IPS-20b (cell line): Measurements from ENCODE around the gene FARS2.
"Not testable (repeated sequence)": the region's sequence is repeated elsewhere in the genome, so short reads cannot be mapped to it uniquely, and the experiment has no call there.

Experiments
- H3K27ac ChIP-seq: one replicate; pipeline ENCODE4 v1.5.1; 2013; ENCODE audit warnings: low read length
- H3K27me3 ChIP-seq: 2 replicates; pipeline ENCODE4 v1.6.1; 2013; ENCODE audit warnings: mild to moderate bottlenecking, low read length, inconsistent platforms; ENCODE audit not compliant: insufficient read depth
- H3K36me3 ChIP-seq: 2 replicates; pipeline ENCODE4 v1.6.1; 2013; ENCODE audit warnings: low read depth, mild to moderate bottlenecking, inconsistent platforms, low read length, moderate library complexity; ENCODE audit not compliant: insufficient read depth
- H3K4me1 ChIP-seq: 2 replicates; pipeline ENCODE4 v1.6.1; 2013; ENCODE audit warnings: mild to moderate bottlenecking, control low read depth, inconsistent platforms, low read length, moderate library complexity; ENCODE audit not compliant: insufficient read depth
- H3K4me3 ChIP-seq: 2 replicates; pipeline ENCODE4 v1.5.1; 2013; ENCODE audit warnings: mild to moderate bottlenecking, low read length, inconsistent platforms
- H3K9ac ChIP-seq: 2 replicates; pipeline ENCODE4 v1.6.1; 2013; ENCODE audit warnings: low read depth, mild to moderate bottlenecking, inconsistent platforms, low read length, moderate library complexity
- H3K9me3 ChIP-seq: 2 replicates; pipeline ENCODE4 v1.6.1; 2013; ENCODE audit warnings: mild to moderate bottlenecking, low read depth, low read length, inconsistent platforms; ENCODE audit not compliant: insufficient read depth

The FARS2 gene

DNA sequence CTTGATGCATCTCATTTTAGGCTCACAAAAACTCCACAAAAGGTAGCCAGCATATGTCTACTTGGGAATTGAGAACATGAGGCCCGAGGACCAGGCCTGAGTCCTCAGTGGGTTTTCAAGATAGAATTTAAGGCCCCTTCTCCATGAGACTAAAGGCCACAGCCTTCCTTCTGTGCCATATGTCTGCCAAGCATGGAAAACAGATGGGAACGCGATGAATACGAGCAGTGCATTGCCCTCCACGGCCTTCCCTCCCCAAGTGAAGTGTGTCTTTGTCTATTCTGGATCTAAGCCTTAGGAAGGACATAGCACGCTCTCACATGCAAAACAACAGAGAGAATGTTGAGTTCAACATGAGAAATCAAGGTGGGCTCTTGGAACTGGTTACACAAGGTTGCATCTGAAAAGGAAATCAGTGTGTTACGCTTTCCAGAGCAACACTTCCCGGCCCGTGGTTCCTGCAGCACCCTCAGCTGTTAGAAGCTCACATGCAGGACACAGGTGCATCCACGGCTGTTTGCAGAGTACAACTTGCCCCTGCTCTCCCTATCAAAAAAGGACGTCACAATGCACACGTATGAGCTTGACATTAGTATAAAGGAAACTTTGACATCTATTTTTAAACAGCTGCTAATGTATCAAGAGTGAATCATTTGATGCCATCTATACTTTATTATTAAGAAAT, 515.5 kb downstream of the FARS2 start:
- Histone ChIP-seq H3K9me3 (no peaks in the 10 kb centered on the region), H3K36me3 (no peaks in the 10 kb centered on the region), H3K4me3 (no peak overlapping the region), H3K27ac (no peak overlapping the region), H3K27me3 (no peaks in the 10 kb centered on the region), H3K4me1 (no peaks in the 10 kb centered on the region), H3K9ac (no peak overlapping the region)

DNA sequence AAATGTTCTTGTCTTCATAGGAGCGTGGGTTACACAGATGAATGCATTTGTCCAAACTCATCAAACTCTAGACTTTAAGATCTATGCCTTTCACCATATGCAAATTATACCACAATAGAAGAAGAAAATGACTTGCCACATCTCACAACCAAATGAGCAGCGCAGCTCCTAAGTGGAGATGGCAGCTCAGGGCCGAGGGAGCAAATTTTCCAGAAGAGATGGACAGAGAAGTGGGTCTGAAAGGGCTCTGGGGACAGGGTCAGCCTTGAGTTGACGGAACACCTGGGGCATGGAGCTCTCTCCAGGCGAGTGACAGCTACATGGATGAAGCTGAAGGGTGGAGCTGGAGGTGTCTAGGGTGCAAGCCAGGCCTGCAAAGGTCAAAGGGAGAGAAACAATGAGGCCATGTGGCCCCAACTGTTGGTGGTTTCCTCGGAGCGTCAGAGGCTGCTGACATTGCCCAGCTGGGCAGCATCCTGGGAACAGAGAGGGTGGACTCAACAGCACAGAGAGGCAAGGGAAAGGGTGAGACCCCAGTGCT, 517.1 kb downstream of the FARS2 start:
- H3K9me3 ChIP-seq = no peaks in the 10 kb centered on the region
- no peaks in the 10 kb centered on the region for H3K27me3 ChIP-seq
- H3K27ac ChIP-seq = no peak overlapping the region
- H3K9ac ChIP-seq = no peak overlapping the region
- H3K4me3 ChIP-seq = no peak overlapping the region
- no peaks in the 10 kb centered on the region for H3K36me3 ChIP-seq
- no peaks in the 10 kb centered on the region; the same call in 1 of the 2 replicates for H3K4me1 ChIP-seq

DNA sequence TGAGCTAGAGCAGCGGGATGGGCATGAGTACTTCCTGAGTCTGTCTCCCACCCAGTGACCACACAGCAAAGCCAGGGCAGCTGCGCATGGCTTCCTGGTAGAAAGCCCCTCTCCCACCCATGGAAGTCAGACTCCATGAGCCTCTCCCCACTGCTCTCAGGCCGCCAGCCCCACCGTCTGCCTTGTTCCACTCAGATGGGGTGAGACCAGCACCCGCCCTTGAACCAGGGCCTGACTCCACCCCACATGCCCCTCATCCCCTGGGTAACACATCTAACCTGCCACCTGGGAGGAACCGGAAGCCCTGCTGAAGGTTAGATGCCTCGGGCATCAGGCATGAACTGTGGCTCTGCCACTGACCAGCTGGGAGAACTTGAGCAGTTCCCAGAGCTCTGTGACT, 517.6 kb downstream of the FARS2 start:
- Histone ChIP-seq H3K4me1 (no peaks in the 10 kb centered on the region; the same call in 1 of the 2 replicates), H3K27ac (no peak overlapping the region), H3K27me3 (no peaks in the 10 kb centered on the region), H3K9me3 (no peaks in the 10 kb centered on the region), H3K9ac (no peak overlapping the region), H3K36me3 (no peaks in the 10 kb centered on the region), H3K4me3 (no peak overlapping the region)

DNA sequence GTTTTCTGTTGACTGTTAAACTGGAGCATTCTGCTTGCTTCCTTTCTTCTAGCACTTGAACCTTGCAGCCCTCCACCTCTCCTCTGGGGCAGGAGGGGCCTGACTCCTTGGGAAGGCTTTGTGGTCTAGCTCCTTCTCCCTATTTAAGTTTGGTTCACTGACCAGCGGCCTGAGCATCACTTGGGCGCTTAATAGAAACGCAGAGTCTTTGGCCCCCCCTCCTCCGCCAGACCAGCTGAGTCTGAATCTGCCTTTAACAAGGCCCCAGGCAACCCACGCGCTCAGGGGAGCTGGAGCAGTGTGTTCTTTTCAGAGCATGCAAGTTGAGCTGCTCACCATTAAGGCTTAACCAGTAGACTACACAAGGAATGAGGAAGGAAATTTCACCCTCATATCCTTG, 519.7 kb downstream of the FARS2 start:
- H3K4me1 ChIP-seq = no peaks in the 10 kb centered on the region; the same call in 1 of the 2 replicates
- no peak overlapping the region for H3K4me3 ChIP-seq
- no peaks in the 10 kb centered on the region for H3K36me3 ChIP-seq
- H3K27me3 ChIP-seq = no peaks in the 10 kb centered on the region
- no peak overlapping the region for H3K9ac ChIP-seq
- H3K9me3 ChIP-seq = no peaks in the 10 kb centered on the region
- H3K27ac ChIP-seq = no peak overlapping the region

DNA sequence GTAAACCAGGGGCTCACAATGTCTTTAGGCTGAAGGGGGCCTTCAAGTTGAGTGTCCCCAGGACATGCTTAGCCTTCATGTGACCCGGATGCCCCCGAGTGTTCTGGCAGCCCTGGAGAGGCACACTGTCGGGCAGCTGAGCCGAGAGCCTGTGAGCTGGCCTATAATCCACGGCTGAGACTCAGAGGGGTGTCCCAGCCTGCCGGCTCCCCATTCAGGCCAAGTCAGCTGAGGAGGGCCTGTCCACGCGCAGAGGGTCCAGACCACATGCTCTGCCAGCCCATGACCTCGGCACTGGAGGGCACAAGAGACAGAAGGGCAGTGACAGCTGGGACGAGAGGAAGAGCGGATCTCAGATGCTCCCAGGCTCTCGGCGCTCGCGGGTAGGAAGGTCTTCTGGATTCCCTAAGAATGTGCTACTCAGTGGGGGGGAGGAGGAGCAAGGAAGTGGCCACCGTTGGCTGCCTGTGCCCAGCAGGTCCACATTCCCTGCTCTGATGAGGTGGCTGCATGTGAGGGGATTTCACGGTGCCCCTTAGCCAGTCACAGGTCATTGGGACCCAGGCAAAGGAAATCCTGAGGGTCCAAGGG, 520.7 kb downstream of the FARS2 start:
- Histone ChIP-seq H3K9me3 (no peaks in the 10 kb centered on the region), H3K36me3 (no peaks in the 10 kb centered on the region), H3K4me1 (no peaks in the 10 kb centered on the region; the same call in 1 of the 2 replicates), H3K27ac (no peak overlapping the region), H3K9ac (no peak overlapping the region), H3K27me3 (no peaks in the 10 kb centered on the region), H3K4me3 (no peak overlapping the region)

DNA sequence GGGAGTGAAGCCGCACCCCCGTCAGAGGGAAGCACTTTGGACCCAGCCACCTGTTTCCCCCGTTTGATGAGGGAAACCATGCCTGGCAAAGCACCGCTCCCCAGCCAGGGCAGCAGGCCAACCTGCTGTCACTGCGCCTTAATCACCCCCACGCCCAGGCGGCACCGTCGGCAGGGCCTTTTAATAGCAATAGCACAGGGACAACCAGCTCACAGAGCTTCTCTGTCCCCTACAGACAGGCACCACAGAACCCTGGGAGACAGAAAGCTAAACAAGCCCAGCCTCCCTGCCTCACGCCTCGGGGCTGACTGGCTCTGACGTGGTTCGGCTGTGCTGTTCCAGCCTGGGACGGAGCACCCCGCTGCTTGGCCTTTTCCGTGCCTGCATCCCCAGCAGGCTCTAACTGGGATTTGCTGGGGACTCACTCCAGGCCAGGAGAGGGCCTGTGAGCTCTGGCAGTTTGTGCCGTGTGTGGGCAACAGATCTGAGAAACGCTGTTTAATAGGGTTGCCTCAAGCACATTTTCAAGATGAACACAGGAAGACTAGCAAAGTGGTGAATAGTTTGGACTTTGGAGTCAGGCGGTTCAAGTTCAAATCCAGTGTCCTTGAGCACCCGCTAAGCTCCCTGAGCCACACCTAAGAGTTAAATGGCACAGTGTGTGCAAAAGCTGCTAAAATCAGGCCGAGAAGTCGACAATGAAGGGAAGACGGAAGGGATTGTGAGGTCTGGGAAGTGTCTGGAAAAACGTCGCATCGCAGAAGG, 521.7 kb downstream of the FARS2 start:
- H3K27me3 ChIP-seq = no peaks in the 10 kb centered on the region
- H3K27ac ChIP-seq = no peak overlapping the region
- H3K4me1 ChIP-seq = no peaks in the 10 kb centered on the region; the same call in 1 of the 2 replicates
- no peaks in the 10 kb centered on the region for H3K9me3 ChIP-seq
- no peaks in the 10 kb centered on the region for H3K36me3 ChIP-seq
- H3K9ac ChIP-seq = no peak overlapping the region
- no peak overlapping the region for H3K4me3 ChIP-seq

DNA sequence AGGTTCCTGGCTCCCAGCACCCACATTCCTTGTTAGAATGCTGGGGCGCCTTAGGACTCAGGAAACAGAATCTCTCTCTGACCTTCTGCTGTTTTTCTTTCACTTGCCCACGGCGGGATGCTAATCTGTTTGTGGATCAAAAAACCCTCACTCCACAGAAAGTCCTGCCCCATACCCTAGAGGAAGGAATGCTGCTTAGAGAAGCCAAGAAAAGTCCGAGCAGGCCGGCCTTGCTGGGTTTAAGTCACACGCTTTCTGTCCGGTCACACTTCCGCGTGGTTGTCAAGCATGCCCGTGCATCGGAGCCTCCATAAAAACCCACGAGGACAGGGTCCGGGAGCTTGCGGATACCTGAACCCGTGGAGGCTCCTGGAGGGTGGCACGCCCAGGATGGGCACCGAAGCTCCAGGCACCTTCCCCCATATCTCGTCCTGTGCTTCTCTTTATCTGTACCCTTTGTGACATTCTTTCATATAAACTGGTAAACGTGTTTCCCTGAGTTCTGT, 522.3 kb downstream of the FARS2 start:
- H3K27ac ChIP-seq = no peak overlapping the region
- no peaks in the 10 kb centered on the region for H3K9me3 ChIP-seq
- no peaks in the 10 kb centered on the region for H3K27me3 ChIP-seq
- no peaks in the 10 kb centered on the region; the same call in 1 of the 2 replicates for H3K4me1 ChIP-seq
- no peak overlapping the region for H3K9ac ChIP-seq
- H3K36me3 ChIP-seq = no peaks in the 10 kb centered on the region
- no peak overlapping the region for H3K4me3 ChIP-seq

DNA sequence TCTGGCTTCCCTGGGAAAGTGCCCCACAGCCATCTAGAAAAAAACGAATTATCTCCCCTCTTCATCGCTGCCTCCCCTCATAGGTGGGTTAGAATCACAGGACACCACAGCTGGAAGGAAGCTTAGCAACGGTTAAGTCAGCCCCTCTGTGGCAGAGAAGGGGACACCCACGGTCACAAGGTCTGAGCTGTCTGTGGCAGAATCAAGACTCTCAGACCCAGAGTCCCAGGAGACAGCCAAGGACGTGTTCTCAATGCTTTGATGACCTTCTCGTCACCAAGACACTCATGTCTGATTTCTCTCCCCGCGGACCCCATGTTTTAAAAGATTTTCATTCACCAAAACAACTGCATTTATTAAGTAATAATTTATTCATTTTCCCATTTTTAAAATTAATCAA, 523.9 kb downstream of the FARS2 start:
- H3K27me3 ChIP-seq = no peaks in the 10 kb centered on the region
- H3K9me3 ChIP-seq = no peaks in the 10 kb centered on the region
- no peaks in the 10 kb centered on the region for H3K36me3 ChIP-seq
- no peaks in the 10 kb centered on the region; the same call in 1 of the 2 replicates for H3K4me1 ChIP-seq
- H3K9ac ChIP-seq = no peak overlapping the region
- no peak overlapping the region for H3K27ac ChIP-seq
- no peak overlapping the region for H3K4me3 ChIP-seq

DNA sequence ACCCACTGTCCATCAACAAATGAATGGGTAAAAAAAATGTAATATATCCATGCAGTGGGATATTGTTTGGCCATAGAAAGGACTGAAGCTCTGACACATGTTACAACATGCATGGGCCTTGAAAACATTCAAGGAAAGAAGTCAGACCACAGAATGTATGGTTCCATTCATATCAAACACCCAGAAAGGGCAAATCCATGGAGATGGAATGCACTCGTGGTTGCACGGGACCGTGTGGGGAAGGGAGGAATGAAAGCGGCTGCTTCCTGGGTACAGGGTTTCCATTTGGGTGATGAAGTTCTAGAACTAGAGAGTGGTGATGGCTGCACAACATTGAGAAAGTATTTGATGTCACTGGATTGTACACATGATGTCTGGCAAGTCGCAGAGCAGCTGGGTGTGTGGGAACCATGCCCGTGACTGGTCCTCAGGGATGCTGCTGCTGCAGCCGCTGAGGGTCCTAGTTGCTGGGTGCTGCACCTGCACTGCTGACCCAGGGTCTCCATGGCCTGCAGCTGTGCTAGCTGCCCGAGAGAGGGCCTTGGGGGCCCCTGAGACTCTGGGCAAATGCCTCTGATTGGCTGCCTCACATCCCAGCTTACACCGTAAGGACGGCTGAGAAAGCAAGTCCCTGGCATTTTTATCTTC, 525.1 kb downstream of the FARS2 start:
- Histone ChIP-seq H3K27ac (no peak overlapping the region), H3K9ac (no peak overlapping the region), H3K9me3 (no peaks in the 10 kb centered on the region), H3K4me1 (no peaks in the 10 kb centered on the region; the same call in 1 of the 2 replicates), H3K4me3 (no peak overlapping the region), H3K27me3 (no peaks in the 10 kb centered on the region), H3K36me3 (no peaks in the 10 kb centered on the region)

DNA sequence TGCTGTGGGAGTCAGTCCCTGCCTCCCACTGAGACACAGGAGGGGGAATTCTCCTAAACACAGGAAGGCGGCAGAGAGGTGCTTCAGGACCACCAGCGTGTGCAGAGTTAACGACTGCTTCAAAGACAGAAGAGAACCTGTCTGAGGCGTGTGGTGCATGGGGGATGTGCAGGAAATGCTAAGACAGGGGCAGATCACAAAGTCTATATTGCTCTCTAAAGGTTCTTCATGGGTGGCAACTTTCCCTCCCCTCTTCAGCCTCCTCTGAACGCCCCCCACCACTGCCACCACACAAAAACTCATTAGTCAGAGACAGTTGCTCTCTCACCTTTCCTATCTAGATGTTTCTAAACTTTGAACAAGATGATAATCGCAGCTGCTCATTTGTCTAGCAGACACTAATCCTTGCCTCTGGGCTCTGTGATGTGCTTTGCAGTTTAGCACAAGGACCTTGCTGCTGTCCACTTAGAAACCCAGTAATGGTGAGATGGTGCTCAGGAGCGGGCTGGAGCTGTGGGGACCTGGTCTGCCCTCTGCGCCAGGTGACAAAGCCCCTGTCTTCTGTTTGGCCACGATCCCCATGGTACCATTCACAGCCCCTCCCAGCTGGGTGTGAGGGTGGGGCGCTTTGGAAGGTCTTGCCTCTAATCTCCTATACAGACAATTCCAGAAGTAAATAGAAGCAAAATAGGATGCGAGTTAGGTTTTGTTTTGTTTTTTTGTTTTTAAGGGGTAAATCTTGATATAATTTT, 525.8 kb downstream of the FARS2 start:
- no peaks in the 10 kb centered on the region for H3K36me3 ChIP-seq
- no peak overlapping the region for H3K9ac ChIP-seq
- H3K27me3 ChIP-seq = no peaks in the 10 kb centered on the region
- no peaks in the 10 kb centered on the region for H3K9me3 ChIP-seq
- no peak overlapping the region for H3K4me3 ChIP-seq
- no peak overlapping the region for H3K27ac ChIP-seq
- no peaks in the 10 kb centered on the region; the same call in 1 of the 2 replicates for H3K4me1 ChIP-seq

DNA sequence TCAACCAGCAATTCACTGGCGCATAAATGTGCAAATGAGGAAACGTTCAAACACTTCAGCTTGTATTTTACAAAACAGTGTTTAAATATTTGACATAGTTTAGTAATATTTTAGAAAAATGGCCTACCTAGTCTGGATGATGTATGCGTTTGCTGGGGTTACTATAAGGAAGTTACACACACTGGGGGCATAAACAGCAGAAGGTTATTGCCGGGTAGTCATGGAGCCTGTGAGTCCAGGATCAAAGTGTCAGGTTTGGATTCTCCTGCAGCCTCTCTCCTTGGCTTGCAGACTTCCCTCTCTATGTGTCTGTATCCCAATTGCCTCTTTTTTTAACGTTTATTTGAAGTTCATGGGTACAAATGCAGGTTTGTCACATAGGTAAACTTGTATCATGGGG, 528.1 kb downstream of the FARS2 start:
- H3K27me3 ChIP-seq, H3K36me3 ChIP-seq, H3K27ac ChIP-seq, H3K4me3 ChIP-seq, H3K9me3 ChIP-seq, H3K9ac ChIP-seq, H3K4me1 ChIP-seq: not testable (repeated sequence)
